AG04449 (cell line): ENCODE results near the gene HPX.

Experiments
- CTCF ChIA-PET: fragments of 350-600 bp; formaldehyde crosslinking; extraction: SDS; loops from one replicate; lab custom pipeline; 2021; ENCODE audit warnings: antibody characterized with exemption; lab: Yijun Ruan, JAX
- POLR2A ChIA-PET: fragments of 400-600, 350-600 bp; formaldehyde crosslinking; extraction: SDS; loops from one replicate; lab custom pipeline; 2020; ENCODE audit warnings: antibody characterized with exemption, inconsistent platforms; lab: Yijun Ruan, JAX
- DNase-seq: peaks from one replicate; pipeline ENCODE4 v3.0.0-alpha.2; 2010; ENCODE audit warnings: low read depth, low spot score
- H3K4me3 ChIP-seq: 2 replicates; pipeline ENCODE4 v1.5.1; 2011; ENCODE audit warnings: low read depth, mild to moderate bottlenecking, control low read depth, low read length
- TF ChIP-seq, protein P1 (sequence below): IDR thresholded peaks from one replicate; pipeline ENCODE4 v1.5.1; 2011; ENCODE audit warnings: mild to moderate bottlenecking, moderate library complexity, low read length, control low read depth, inconsistent platforms; ENCODE audit not compliant: insufficient read depth; ENCODE audit errors: missing control alignments

HPX gene, protein sequence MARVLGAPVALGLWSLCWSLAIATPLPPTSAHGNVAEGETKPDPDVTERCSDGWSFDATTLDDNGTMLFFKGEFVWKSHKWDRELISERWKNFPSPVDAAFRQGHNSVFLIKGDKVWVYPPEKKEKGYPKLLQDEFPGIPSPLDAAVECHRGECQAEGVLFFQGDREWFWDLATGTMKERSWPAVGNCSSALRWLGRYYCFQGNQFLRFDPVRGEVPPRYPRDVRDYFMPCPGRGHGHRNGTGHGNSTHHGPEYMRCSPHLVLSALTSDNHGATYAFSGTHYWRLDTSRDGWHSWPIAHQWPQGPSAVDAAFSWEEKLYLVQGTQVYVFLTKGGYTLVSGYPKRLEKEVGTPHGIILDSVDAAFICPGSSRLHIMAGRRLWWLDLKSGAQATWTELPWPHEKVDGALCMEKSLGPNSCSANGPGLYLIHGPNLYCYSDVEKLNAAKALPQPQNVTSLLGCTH

DNA sequence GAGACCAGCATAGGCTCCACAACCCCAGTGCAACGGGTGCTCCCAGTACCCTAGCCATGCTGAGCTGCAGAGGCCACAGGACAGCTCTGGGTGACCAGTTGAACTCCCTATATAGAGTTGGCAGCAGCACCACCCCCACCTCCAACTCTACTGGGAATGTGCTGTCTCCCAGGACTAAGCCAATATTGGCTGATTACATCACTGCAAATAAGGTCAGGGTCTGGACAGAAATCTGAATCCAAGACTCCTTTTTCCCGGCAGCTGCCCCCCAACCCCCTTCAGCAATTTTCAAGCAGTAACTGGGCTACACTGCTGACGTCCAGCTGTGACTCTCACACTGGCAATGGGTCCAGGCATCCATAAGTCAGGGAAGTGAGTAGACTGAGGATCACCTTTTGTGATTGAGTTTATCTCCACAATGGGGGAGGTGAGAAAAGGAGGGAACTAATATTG is at the start of gene HPX:
Gene HPX, minus strand, starts transcription at position 82 of the 453 bp plus-strand sequence. Its CDS starts 24 bp downstream, at position 58.
- ChIA-PET POLR2A (no interaction called here), CTCF (interaction anchor here (0.7 to 19.9 kb wide), 16 partner anchors 9 to 265 kb away, joined by 3 to 701 read pairs (median 3); partner anchors contain the start of genes APBB1 and SMPD1)
- DNase-seq: no peak
- no peak within 1 kb of the TSS for H3K4me3 ChIP-seq
- TF ChIP-seq, protein P1, sequence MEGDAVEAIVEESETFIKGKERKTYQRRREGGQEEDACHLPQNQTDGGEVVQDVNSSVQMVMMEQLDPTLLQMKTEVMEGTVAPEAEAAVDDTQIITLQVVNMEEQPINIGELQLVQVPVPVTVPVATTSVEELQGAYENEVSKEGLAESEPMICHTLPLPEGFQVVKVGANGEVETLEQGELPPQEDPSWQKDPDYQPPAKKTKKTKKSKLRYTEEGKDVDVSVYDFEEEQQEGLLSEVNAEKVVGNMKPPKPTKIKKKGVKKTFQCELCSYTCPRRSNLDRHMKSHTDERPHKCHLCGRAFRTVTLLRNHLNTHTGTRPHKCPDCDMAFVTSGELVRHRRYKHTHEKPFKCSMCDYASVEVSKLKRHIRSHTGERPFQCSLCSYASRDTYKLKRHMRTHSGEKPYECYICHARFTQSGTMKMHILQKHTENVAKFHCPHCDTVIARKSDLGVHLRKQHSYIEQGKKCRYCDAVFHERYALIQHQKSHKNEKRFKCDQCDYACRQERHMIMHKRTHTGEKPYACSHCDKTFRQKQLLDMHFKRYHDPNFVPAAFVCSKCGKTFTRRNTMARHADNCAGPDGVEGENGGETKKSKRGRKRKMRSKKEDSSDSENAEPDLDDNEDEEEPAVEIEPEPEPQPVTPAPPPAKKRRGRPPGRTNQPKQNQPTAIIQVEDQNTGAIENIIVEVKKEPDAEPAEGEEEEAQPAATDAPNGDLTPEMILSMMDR: no peak

GRCh38 chr11:6489306-6489705 is 48.5 kb upstream of the HPX start:
- ChIA-PET CTCF (interaction anchor here (0.6 to 10.4 kb wide), 5 partner anchors 9 to 110 kb away, joined by 3 to 75 read pairs (median 3); no protein-coding TSS in a partner anchor), POLR2A (interaction anchor here (1.9 kb wide), 1 partner anchor 8 kb away, joined by 7 read pairs; the partner anchor contains the start of genes ARFIP2 and TIMM10B)
- DNase-seq: no peak
- H3K4me3 ChIP-seq: no peak overlapping the region
- TF ChIP-seq, protein P1: no peak

- TF ChIP-seq, protein P1: no peak
- no peak for DNase-seq
- H3K4me3 ChIP-seq: no peak overlapping the region
- CTCF ChIA-PET: interaction anchor here (0.6 to 10.4 kb wide), 5 partner anchors 9 to 110 kb away, joined by 3 to 75 read pairs (median 3); no protein-coding TSS in a partner anchor
- POLR2A ChIA-PET: interaction anchor here (1.9 kb wide), 1 partner anchor 7 kb away, joined by 7 read pairs; the partner anchor contains the start of genes ARFIP2 and TIMM10B
These were observed 48.0 kb upstream of the HPX start for GRCh38 chr11:6488821-6489220.

DNA sequence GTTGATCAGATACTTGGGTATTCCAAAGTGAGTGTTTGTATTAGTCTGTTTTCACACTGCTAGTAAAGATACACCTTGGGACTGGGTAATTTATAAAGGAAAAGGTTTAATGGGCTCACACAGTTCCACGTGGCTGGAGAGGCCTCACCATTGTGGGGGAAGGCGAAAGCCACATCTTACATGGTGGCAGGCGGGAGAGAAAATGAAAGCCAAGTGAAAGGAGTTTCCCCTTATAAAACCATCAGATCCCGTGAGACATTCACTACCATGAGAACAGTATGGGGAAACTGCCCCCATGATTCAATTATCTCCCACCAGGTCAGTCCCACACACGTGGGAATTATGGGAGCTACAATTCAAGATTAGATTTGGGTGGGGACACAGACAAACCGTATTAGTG is 47.6 kb upstream of the HPX start:
- ChIA-PET POLR2A (no interaction called here), CTCF (interaction anchor here (1.2 to 10.4 kb wide), 4 partner anchors 10 to 109 kb away, joined by 3 to 75 read pairs (median 12); no protein-coding TSS in a partner anchor)
- no peak overlapping the region for H3K4me3 ChIP-seq
- TF ChIP-seq, protein P1: no peak
- DNase-seq: no peak

DNA sequence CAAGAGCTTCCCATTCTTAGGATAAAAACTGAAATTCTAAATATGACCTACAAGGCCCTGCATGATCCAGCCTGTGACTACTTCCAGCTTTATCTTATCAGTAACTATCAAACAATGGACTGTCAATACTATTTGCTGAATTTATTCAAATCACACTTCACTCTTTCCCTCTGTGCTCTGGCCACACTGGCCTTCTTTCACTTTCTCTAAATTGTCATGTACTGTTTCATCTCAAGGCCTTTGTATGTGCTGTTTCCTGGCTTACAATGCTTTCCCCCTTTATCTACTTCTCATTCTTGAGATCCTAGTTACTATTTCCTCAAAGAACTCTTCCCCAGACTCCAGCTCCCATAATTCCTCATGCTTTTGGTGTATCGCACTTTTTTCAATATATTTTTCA is 46.2 kb upstream of the HPX start:
- TF ChIP-seq, protein P1: no peak
- no peak overlapping the region for H3K4me3 ChIP-seq
- DNase-seq: no peak
- POLR2A ChIA-PET: no interaction called here
- CTCF ChIA-PET: interaction anchor here (1.6 to 10.4 kb wide), 6 partner anchors 11 to 197 kb away, joined by 3 to 75 read pairs (median 6); partner anchors contain the start of gene MRPL17
